HFF-Myc (cell line): ENCODE measurements around the gene EXT2.

ENCODE experiments used
- DNase-seq: peaks from one replicate; pipeline ENCODE4 v3.0.0-alpha.2; 2011; ENCODE audit warnings: low read depth; ENCODE audit errors: extremely low read depth
- H3K4me3 ChIP-seq: replicated peaks from 2 replicates; pipeline ENCODE4 v1.5.1; 2011; ENCODE audit warnings: low read depth, mild to moderate bottlenecking, control low read depth, low read length
- CTCF ChIP-seq: IDR thresholded peaks from 2 replicates; pipeline ENCODE4 v1.5.1; 2012; ENCODE audit warnings: mild to moderate bottlenecking, low read depth, low read length, control low read depth; ENCODE audit errors: missing control alignments

EXT2 gene

GRCh38 chr11:44157019-44157418 lies 61.5 kb downstream of the EXT2 start:
- TF ChIP-seq CTCF, result no peak
- H3K4me3 ChIP-seq, result no peak overlapping the region
- DNase-seq, result no peak

GRCh38 chr11:44158384-44158783 lies 62.9 kb downstream of the EXT2 start:
- no peak for DNase-seq
- TF ChIP-seq CTCF, result no peak
- no peak overlapping the region for H3K4me3 ChIP-seq

GRCh38 chr11:44159848-44160721 lies 64.6 kb downstream of the EXT2 start:
- TF ChIP-seq CTCF, result no peak
- DNase-seq, result no peak
- no peak overlapping the region for H3K4me3 ChIP-seq

- no peak overlapping the region for H3K4me3 ChIP-seq
- DNase-seq, result no peak
- TF ChIP-seq CTCF, result no peak
Observed at GRCh38 chr11:44162004-44162403, 66.5 kb downstream of the EXT2 start.

- DNase-seq, result no peak
- H3K4me3 ChIP-seq, result no peak overlapping the region
- no peak for TF ChIP-seq CTCF
Observed at GRCh38 chr11:44162662-44163061, 67.2 kb downstream of the EXT2 start.

GRCh38 chr11:44165432-44165831 lies 70.0 kb downstream of the EXT2 start:
- no peak for TF ChIP-seq CTCF
- no peak for DNase-seq
- no peak overlapping the region for H3K4me3 ChIP-seq
